Lower leg skin (tissue), 4 donors: ENCODE measurements around the gene FAM193A. TPM values are rescaled to one million over a fixed set of nuclear protein-coding genes. Genes with fewer than 3 reads are reported as not detected.

Experiments
- DNase-seq, 2 donors: peaks; one replicate each; pipeline ENCODE4 v3.0.0-alpha.2; 2019; ENCODE audit warnings: low spot score in 2 of 2
- H3K4me3 ChIP-seq: fragments of 200-600 bp; sonication (generic); 2 replicates; pipeline ENCODE4 v1.5.1; 2017; ENCODE audit warnings: mild to moderate bottlenecking, low read depth; ENCODE audit not compliant: poor library complexity, severe bottlenecking
- POLR2A ChIP-seq, 2 donors: fragments of 450-650 bp; IDR thresholded peaks; one replicate each; pipeline ENCODE4 v1.6.1; 2016 to 2017; ENCODE audit warnings: antibody characterized with exemption in 2 of 2, mild to moderate bottlenecking in 1 of 2, moderate library complexity in 1 of 2
- WGBS, 2 donors: methylation state at CpG; one replicate each; pipeline ENCODE4 v1.1.5; 2018; 5-methylcytosine and 5-hydroxymethylcytosine counted together
- intact Hi-C: fragments of 100-400 bp; cut with DNase I; formaldehyde crosslinking; loops from one replicate; pipeline ENCODE4 v1.15.0; 2023; ENCODE audit warnings: low total_unique reads
- total RNA-seq, 4 donors: library from RNA; depleted of rRNA; stranded (reverse); fragments of >200 nt; gene quantifications; one replicate each; pipeline ENCODE4 v1.1.0, GENCODE V29; 2016
- TF ChIP-seq, protein P1 (sequence below), 3 donors: fragments of 450-650 bp; IDR thresholded peaks; one replicate each; pipeline ENCODE4 v1.5.1; 2016; ENCODE audit warnings: antibody characterized with exemption in 3 of 3, mild to moderate bottlenecking in 3 of 3, moderate library complexity in 2 of 3

FAM193A gene
- total RNA-seq, 4 donors from 2014 or later, result 16.3 to 38.6 (median 25.7) TPM

GRCh38 chr4:2728221-2728620 is 191.8 kb downstream of the FAM193A start:
- TF ChIP-seq, protein P1, sequence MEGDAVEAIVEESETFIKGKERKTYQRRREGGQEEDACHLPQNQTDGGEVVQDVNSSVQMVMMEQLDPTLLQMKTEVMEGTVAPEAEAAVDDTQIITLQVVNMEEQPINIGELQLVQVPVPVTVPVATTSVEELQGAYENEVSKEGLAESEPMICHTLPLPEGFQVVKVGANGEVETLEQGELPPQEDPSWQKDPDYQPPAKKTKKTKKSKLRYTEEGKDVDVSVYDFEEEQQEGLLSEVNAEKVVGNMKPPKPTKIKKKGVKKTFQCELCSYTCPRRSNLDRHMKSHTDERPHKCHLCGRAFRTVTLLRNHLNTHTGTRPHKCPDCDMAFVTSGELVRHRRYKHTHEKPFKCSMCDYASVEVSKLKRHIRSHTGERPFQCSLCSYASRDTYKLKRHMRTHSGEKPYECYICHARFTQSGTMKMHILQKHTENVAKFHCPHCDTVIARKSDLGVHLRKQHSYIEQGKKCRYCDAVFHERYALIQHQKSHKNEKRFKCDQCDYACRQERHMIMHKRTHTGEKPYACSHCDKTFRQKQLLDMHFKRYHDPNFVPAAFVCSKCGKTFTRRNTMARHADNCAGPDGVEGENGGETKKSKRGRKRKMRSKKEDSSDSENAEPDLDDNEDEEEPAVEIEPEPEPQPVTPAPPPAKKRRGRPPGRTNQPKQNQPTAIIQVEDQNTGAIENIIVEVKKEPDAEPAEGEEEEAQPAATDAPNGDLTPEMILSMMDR (IDR thresholded peaks at IDR 0.05), result no peak
- no peak overlapping the region for H3K4me3 ChIP-seq
- no peak for DNase-seq
- 75 to 80% methylated on average over 3 of the region's 3 CpGs for WGBS, 2 donors
- intact Hi-C loops, result no loop called here

- 93 to 95% methylated on average over 12 of the region's 12 CpGs for WGBS, 2 donors
- intact Hi-C loops, result no loop called here
- no peak for DNase-seq
- no peak overlapping the region for H3K4me3 ChIP-seq
- TF ChIP-seq, protein P1 (IDR thresholded peaks at IDR 0.05), result no peak
- no peak for TF ChIP-seq POLR2A (IDR thresholded peaks at IDR 0.05)
Measured at GRCh38 chr4:2728806-2729532, 192.5 kb downstream of the FAM193A start.

- TF ChIP-seq, protein P1 (IDR thresholded peaks at IDR 0.05), result no peak
- no peak for TF ChIP-seq POLR2A (IDR thresholded peaks at IDR 0.05)
- no peak for DNase-seq
- intact Hi-C loops, result no loop called here
- H3K4me3 ChIP-seq, result no peak overlapping the region
- WGBS, 2 donors, result 97% methylated on average over 9 of the region's 9 CpGs
Measured at GRCh38 chr4:2729533-2729875, 193.1 kb downstream of the FAM193A start.

DNA sequence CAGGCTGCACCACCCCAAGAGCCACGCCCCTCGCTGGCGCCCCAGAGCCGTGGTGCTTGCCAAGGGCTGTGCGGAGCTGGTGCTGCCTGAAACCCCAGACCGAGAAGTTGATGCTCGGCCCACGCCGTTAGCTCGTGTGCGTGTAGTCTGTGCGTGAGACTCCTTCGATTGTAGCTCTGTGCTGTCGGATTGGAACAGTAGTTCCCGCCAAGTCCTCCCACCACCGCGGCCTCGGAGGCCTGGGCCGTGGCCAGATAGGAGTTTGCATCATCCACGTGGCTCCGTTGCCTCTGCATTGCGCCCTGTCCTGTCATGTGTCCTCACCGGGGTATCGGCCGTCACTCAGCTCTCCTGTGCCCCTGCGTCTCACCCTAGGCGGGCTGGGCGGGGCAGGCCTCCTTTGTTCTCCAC is 195.5 kb downstream of the FAM193A start:
- no peak for DNase-seq
- no peak overlapping the region for H3K4me3 ChIP-seq
- WGBS, 2 donors, result 92 to 93% methylated on average over 28 of the region's 28 CpGs
- intact Hi-C loops, result no loop called here
- TF ChIP-seq POLR2A (IDR thresholded peaks at IDR 0.05), result no peak
- TF ChIP-seq, protein P1 (IDR thresholded peaks at IDR 0.05), result no peak

- no peak for TF ChIP-seq POLR2A (IDR thresholded peaks at IDR 0.05)
- TF ChIP-seq, protein P1 (IDR thresholded peaks at IDR 0.05), result no peak
- 88% methylated on average over 6 of the region's 6 CpGs for WGBS, 2 donors
- intact Hi-C loops, result no loop called here
- H3K4me3 ChIP-seq, result no peak overlapping the region
- DNase-seq, result no peak
Measured at GRCh38 chr4:2732526-2732925, 196.1 kb downstream of the FAM193A start.
